Stomach (tissue), 9 donors: Measurements from ENCODE around the gene MYMX. TPM values are rescaled to one million over a fixed set of nuclear protein-coding genes. Genes with fewer than 3 reads are reported as not detected.

Experiments
- DNase-seq, 2 donors: peaks; one replicate each; pipeline versions ENCODE4 v3.0.0 to v3.0.0-alpha.2; 2013 to 2019
- H3K27ac ChIP-seq, 5 donors: fragments of 200-600 bp in 4 of 5; sonication (generic) in 4 of 5; one replicate each; pipeline ENCODE4 v1.5.1; 2013 to 2019; ENCODE audit warnings: mild to moderate bottlenecking in 1 of 5, moderate library complexity in 1 of 5
- H3K27me3 ChIP-seq, 3 donors: fragments of 200-600 bp; sonication (generic); one replicate each; pipeline ENCODE4 v1.5.1; 2017 to 2019; ENCODE audit warnings: mixed run types in 1 of 3
- H3K36me3 ChIP-seq, 4 donors: fragments of 200-600 bp; sonication (generic); 1 replicate in 3 of 4; 2 replicates in 1 of 4; pipeline ENCODE4 v1.5.1; 2016 to 2019
- H3K4me1 ChIP-seq, 4 donors: fragments of 200-600 bp; sonication (generic); one replicate each; pipeline ENCODE4 v1.5.1; 2016 to 2019
- H3K4me3 ChIP-seq, 4 donors: fragments of 200-600 bp; sonication (generic) in 3 of 4; one replicate each; pipeline ENCODE4 v1.5.1; 2016 to 2019; ENCODE audit warnings: mild to moderate bottlenecking in 1 of 4
- H3K9me3 ChIP-seq, 4 donors: fragments of 200-600 bp; sonication (generic); one replicate each; pipeline ENCODE4 v1.5.1; 2016 to 2019
- CTCF ChIP-seq, 7 experiments: fragments of 450-650 bp in 4 of 7; fragments of 200-600 bp in 3 of 7; sonication (generic) in 3 of 7; IDR thresholded peaks; one replicate each; pipeline ENCODE4 v1.5.1; 2016 to 2019; ENCODE audit warnings: antibody characterized with exemption in 7 of 7, control low read depth in 2 of 7, mild to moderate bottlenecking in 1 of 7
- EP300 ChIP-seq: sonication (generic); formaldehyde crosslinking; IDR thresholded peaks from one replicate; pipeline ENCODE4 v1.6.1; 2017; ENCODE audit warnings: antibody characterized with exemption
- POLR2A ChIP-seq, 4 donors: fragments of 450-650 bp; IDR thresholded peaks; one replicate each; pipeline ENCODE4 v1.6.1; 2016; ENCODE audit warnings: antibody characterized with exemption in 4 of 4, control low read depth in 2 of 4, mild to moderate bottlenecking in 1 of 4, moderate library complexity in 1 of 4
- POLR2AphosphoS5 ChIP-seq, 3 donors: sonication (generic); formaldehyde crosslinking; IDR thresholded peaks; one replicate each; pipeline ENCODE4 v1.6.1; 2016; ENCODE audit warnings: antibody characterized with exemption in 3 of 3
- WGBS, 5 donors: extraction: QIAGEN DNeasy Blood & Tissue Kit in 3 of 5; methylation state at CpG; one replicate each; pipeline versions ENCODE4 v1.1.5 to v1.1.7; 2013 to 2018; 5-methylcytosine and 5-hydroxymethylcytosine counted together
- intact Hi-C: fragments of 100-400 bp; cut with DNase I; formaldehyde crosslinking; loops from one replicate; pipeline ENCODE4 v1.15.1; 2023; ENCODE audit warnings: low total_unique reads
- polyA plus RNA-seq, 3 donors: library from polyadenylated mRNA; stranded (reverse); fragments of 200-250 nt; gene quantifications; one replicate each; pipeline ENCODE4 v1.2.3, GENCODE V29; 2013
- total RNA-seq, 5 donors: library from RNA; depleted of rRNA; stranded (reverse); fragments of >200 nt; gene quantifications; one replicate each; pipeline versions ENCODE4 v1.1.0 to v1.2.3, GENCODE V29; 2014 to 2016
- donor health status: healthy with polysubstance abuse.
- donor health status: Bipolar disorder and iron deficiency.
- donor health status: healthy.

The MYMX gene
- total and polyA plus RNA-seq, 8 donors = 0.95 to 3.4 TPM; not detected in 6

GRCh38 chr6:44255105-44255808, 38.5 kb downstream of the MYMX start:
- Histone ChIP-seq H3K27ac (peak overlapping the region in 3 of 5 donors; percentile 95 to 97 (median 95)), H3K9me3 (no peaks in the 10 kb centered on the region), H3K36me3 (peaks cover 64 to 77% (median 73%) of the 10 kb centered on the region in 4 donors), H3K4me1 (peaks cover 33 to 73% (median 61%) of the 10 kb centered on the region in 4 donors), H3K27me3 (no peaks in the 10 kb centered on the region), H3K4me3 (no peak overlapping the region)
- WGBS, 5 donors = 43 to 55% (median 50%) methylated on average over 14 to 16 of the region's 16 CpGs
- intact Hi-C loops = no loop called here
- TF ChIP-seq POLR2A (IDR thresholded peaks at IDR 0.05) = no peak
- peak in 1 of 3 donors; percentile 56 for TF ChIP-seq POLR2AphosphoS5 (IDR thresholded peaks at IDR 0.05)
- no peak for DNase-seq

GRCh38 chr6:44255871-44256774, 39.4 kb downstream of the MYMX start:
- H3K36me3 ChIP-seq = peaks cover 56 to 75% (median 68%) of the 10 kb centered on the region in 4 donors
- H3K27me3 ChIP-seq = no peaks in the 10 kb centered on the region
- 11 to 19% (median 17%) methylated on average over 15 of the region's 15 CpGs for WGBS, 5 donors
- H3K4me3 ChIP-seq = peak overlapping the region; percentile 82 to 96 (median 92)
- peak overlapping the region; percentile 94 to 97 (median 95) for H3K27ac ChIP-seq
- peaks cover 33 to 65% (median 55%) of the 10 kb centered on the region in 4 donors for H3K4me1 ChIP-seq
- intact Hi-C loops = no loop called here
- TF ChIP-seq EP300 (no peak), POLR2AphosphoS5 (IDR thresholded peaks at IDR 0.05) (peak in 1 of 3 donors; percentile 10), CTCF (IDR thresholded peaks at IDR 0.05) (no peak), POLR2A (IDR thresholded peaks at IDR 0.05) (no peak)
- DNase-seq = peak in 1 of 2 donors; percentile 48
- H3K9me3 ChIP-seq = no peaks in the 10 kb centered on the region

GRCh38 chr6:44256775-44257024, 40.0 kb downstream of the MYMX start:
- intact Hi-C loops = no loop called here
- no peak for DNase-seq
- 0 to 1% (median 0%) methylated on average over 4 to 12 of the region's 12 CpGs for WGBS, 5 donors

GRCh38 chr6:44257025-44257752, 40.5 kb downstream of the MYMX start, which contains the start of gene SLC35B2:
Gene SLC35B2, minus strand, starts transcription at chr6:44257528. Its CDS starts 118 bp downstream, at chr6:44257410.
- WGBS, 5 donors = 0 to 1% (median 1%) methylated on average over 13 to 80 of the region's 80 CpGs
- intact Hi-C loops = no loop called here

More at GRCh38 chr6:44256775-44257024, 40.0 kb downstream of the MYMX start:
- TF ChIP-seq POLR2A (IDR thresholded peaks at IDR 0.05) = no peak
- TF ChIP-seq EP300 = no peak
- TF ChIP-seq POLR2AphosphoS5 (IDR thresholded peaks at IDR 0.05) = no peak
- no peak for TF ChIP-seq CTCF (IDR thresholded peaks at IDR 0.05)
- Histone ChIP-seq H3K9me3 (no peaks in the 10 kb centered on the region), H3K4me3 (peak overlapping the region; percentile 82 to 96 (median 92)), H3K36me3 (peaks cover 54 to 75% (median 65%) of the 10 kb centered on the region in 4 donors), H3K4me1 (peaks cover 33 to 65% (median 54%) of the 10 kb centered on the region in 4 donors), H3K27me3 (no peaks in the 10 kb centered on the region), H3K27ac (peak overlapping the region; percentile 94 to 97 (median 95))

More at GRCh38 chr6:44257025-44257752, 40.5 kb downstream of the MYMX start, which contains the start of gene SLC35B2:
- H3K27ac ChIP-seq = peak within 1 kb of the TSS; percentile 94 to 97 (median 95)
- peaks cover 32 to 65% (median 56%) of the 10 kb centered on the region in 4 donors for H3K4me1 ChIP-seq
- peak within 1 kb of the TSS; percentile 82 to 96 (median 92) for H3K4me3 ChIP-seq
- TF ChIP-seq POLR2A (IDR thresholded peaks at IDR 0.05) (no peak), EP300 (no peak), CTCF (IDR thresholded peaks at IDR 0.05) (peak in 4 of 7 experiments; percentile 25 to 92 (median 73)), POLR2AphosphoS5 (IDR thresholded peaks at IDR 0.05) (peak; percentile 15 to 63 (median 51))
- H3K27me3 ChIP-seq = no peaks in the 10 kb centered on the region
- H3K36me3 ChIP-seq = peaks cover 49 to 75% (median 61%) of the 10 kb centered on the region in 4 donors
- no peaks in the 10 kb centered on the region for H3K9me3 ChIP-seq
- peak; percentile 68 to 92 for DNase-seq
